Caco-2 (cell line): ENCODE data around the gene MYT1. TPM values are rescaled to one million over a fixed set of nuclear protein-coding genes. Genes with fewer than 3 reads are reported as not detected.

Experiments used
- BruUV-seq: library from RNA; stranded (reverse); fragments of 400-500 nt; replicated peaks from 2 replicates; lab custom pipeline; 2021; lab: Mats Ljungman, UMichigan
- CTCF ChIA-PET: fragments of 300-600 bp; sonication (Branson Sonifier 250); formaldehyde crosslinking; loops from one replicate; lab custom pipeline; 2022; ENCODE audit warnings: antibody characterized with exemption; lab: Charles Lee
- POLR2A ChIA-PET: fragments of 300-600 bp; sonication (Branson Sonifier 250); formaldehyde crosslinking; loops from one replicate; lab custom pipeline; 2022; ENCODE audit warnings: antibody characterized with exemption; lab: Charles Lee
- DNase-seq, 2 experiments: peaks; one replicate each; pipeline versions ENCODE4 v3.0.0 to v3.0.0-alpha.2; 2020 to 2022
- H3K27me3 ChIP-seq: replicated peaks from 2 replicates; pipeline ENCODE4 v1.6.0; 2011; ENCODE audit warnings: low read length; ENCODE audit not compliant: control insufficient read depth, insufficient read depth
- H3K36me3 ChIP-seq: 2 replicates; pipeline ENCODE4 v1.5.1; 2011; ENCODE audit warnings: low read length; ENCODE audit not compliant: control insufficient read depth, insufficient read depth
- H3K4me1 ChIP-seq: fragments of 250-450 bp; sonication (Bioruptor Pico); 2 replicates; pipeline ENCODE4 v1.5.1; 2020; ENCODE audit warnings: mild to moderate bottlenecking
- H3K4me3 ChIP-seq: 2 replicates; pipeline ENCODE4 v1.5.1; 2011; ENCODE audit warnings: low read depth, mild to moderate bottlenecking, control low read depth, low read length
- H3K9me3 ChIP-seq: fragments of 250-450 bp; sonication (Bioruptor Pico); 2 replicates; pipeline ENCODE4 v1.5.1; 2020; ENCODE audit warnings: mild to moderate bottlenecking, moderate library complexity
- H3K27ac Mint-ChIP-seq: one replicate; pipeline ENCODE4 v1.8.0; 2022; ENCODE audit warnings: mixed read lengths; ENCODE audit not compliant: unreplicated experiment
- H3K27me3 Mint-ChIP-seq: one replicate; pipeline ENCODE4 v1.8.0; 2022; ENCODE audit warnings: mixed read lengths; ENCODE audit not compliant: insufficient read depth, unreplicated experiment
- H3K36me3 Mint-ChIP-seq: one replicate; pipeline ENCODE4 v1.8.0; 2022; ENCODE audit warnings: mild to moderate bottlenecking, mixed read lengths; ENCODE audit not compliant: insufficient read depth, unreplicated experiment
- H3K4me1 Mint-ChIP-seq: one replicate; pipeline ENCODE4 v1.8.0; 2022; ENCODE audit warnings: low read depth, mixed read lengths; ENCODE audit not compliant: unreplicated experiment
- H3K4me3 Mint-ChIP-seq: one replicate; pipeline ENCODE4 v1.8.0; 2022; ENCODE audit warnings: mild to moderate bottlenecking, moderate library complexity, mixed read lengths; ENCODE audit not compliant: unreplicated experiment
- H3K9me3 Mint-ChIP-seq: one replicate; pipeline ENCODE4 v1.8.0; 2022; ENCODE audit warnings: mixed read lengths; ENCODE audit not compliant: unreplicated experiment
- intact Hi-C: fragments of 100-400 bp; cut with micrococcal nuclease; formaldehyde crosslinking; loops from one replicate; pipeline ENCODE4 v1.10.0; 2022; ENCODE audit not compliant: unreplicated experiment
- total RNA-seq: library from RNA; stranded (reverse); gene quantifications from 2 replicates; pipeline ENCODE4 v1.2.3, GENCODE V29; 2022
- TF ChIP-seq, protein P1 (sequence below), 2 experiments: fragments of 200-600 bp in 1 of 2; IDR thresholded peaks; 1 replicate in 1 of 2; 2 replicates in 1 of 2; pipeline versions ENCODE4 v1.5.1 to v1.8.0; 2011 to 2022; ENCODE audit warnings: antibody characterized with exemption in 1 of 2, control low read depth in 1 of 2, inconsistent platforms in 1 of 2, low read depth in 1 of 2, low read length in 1 of 2, mild to moderate bottlenecking in 1 of 2, moderate library complexity in 1 of 2; ENCODE audit not compliant: insufficient read depth in 1 of 2, severe bottlenecking in 1 of 2, unreplicated experiment in 1 of 2

The MYT1 gene
- total RNA-seq, 1 experiment from 2014 or later = 0.25 TPM

- BruUV-seq = no TSS peak
- intact Hi-C loops = loop anchor here (5.0 kb wide), 2 partner anchors 36 to 101 kb away; no protein-coding TSS in a partner anchor
- Histone ChIP-seq H3K27me3 (no peaks in the 10 kb centered on the region), H3K9me3 (no peaks in the 10 kb centered on the region), H3K4me1 (peaks cover 51% of the 10 kb centered on the region), H3K36me3 (no peaks in the 10 kb centered on the region), H3K4me3 (no peak overlapping the region)
- peak in 1 of 2 experiments; percentile 70 for DNase-seq
- peak overlapping the region; percentile 30 for H3K27ac Mint-ChIP-seq
- POLR2A ChIA-PET = no interaction called here
- H3K9me3 Mint-ChIP-seq = no peaks in the 10 kb centered on the region
- CTCF ChIA-PET = interaction anchor here (1.0 to 1.5 kb wide), 4 partner anchors 11 to 41 kb away, joined by 3 to 9 read pairs (median 4); partner anchors contain the start of gene PCMTD2
- H3K36me3 Mint-ChIP-seq = no peaks in the 10 kb centered on the region
- TF ChIP-seq, protein P1, sequence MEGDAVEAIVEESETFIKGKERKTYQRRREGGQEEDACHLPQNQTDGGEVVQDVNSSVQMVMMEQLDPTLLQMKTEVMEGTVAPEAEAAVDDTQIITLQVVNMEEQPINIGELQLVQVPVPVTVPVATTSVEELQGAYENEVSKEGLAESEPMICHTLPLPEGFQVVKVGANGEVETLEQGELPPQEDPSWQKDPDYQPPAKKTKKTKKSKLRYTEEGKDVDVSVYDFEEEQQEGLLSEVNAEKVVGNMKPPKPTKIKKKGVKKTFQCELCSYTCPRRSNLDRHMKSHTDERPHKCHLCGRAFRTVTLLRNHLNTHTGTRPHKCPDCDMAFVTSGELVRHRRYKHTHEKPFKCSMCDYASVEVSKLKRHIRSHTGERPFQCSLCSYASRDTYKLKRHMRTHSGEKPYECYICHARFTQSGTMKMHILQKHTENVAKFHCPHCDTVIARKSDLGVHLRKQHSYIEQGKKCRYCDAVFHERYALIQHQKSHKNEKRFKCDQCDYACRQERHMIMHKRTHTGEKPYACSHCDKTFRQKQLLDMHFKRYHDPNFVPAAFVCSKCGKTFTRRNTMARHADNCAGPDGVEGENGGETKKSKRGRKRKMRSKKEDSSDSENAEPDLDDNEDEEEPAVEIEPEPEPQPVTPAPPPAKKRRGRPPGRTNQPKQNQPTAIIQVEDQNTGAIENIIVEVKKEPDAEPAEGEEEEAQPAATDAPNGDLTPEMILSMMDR (IDR thresholded peaks at IDR 0.05; ENCODE audit: insufficient read depth in 1 of 2, low read depth in 1 of 2, low read length in 1 of 2, severe bottlenecking in 1 of 2, unreplicated experiment in 1 of 2) = peak; percentile 31 to 63
- H3K27me3 Mint-ChIP-seq = peaks cover 14% of the 10 kb centered on the region
- H3K4me3 Mint-ChIP-seq = no peak overlapping the region
- peaks cover 20% of the 10 kb centered on the region for H3K4me1 Mint-ChIP-seq
These were observed 59.3 kb downstream of the MYT1 start for GRCh38 chr20:64223526-64224067.

- peaks cover 8% of the 10 kb centered on the region for H3K27me3 Mint-ChIP-seq
- DNase-seq = no peak
- BruUV-seq = no TSS peak
- no peak overlapping the region for H3K4me3 Mint-ChIP-seq
- peak overlapping the region; percentile 30 for H3K27ac Mint-ChIP-seq
- intact Hi-C loops = loop anchor here (5.0 kb wide), 2 partner anchors 37 to 102 kb away; no protein-coding TSS in a partner anchor
- Histone ChIP-seq H3K9me3 (no peaks in the 10 kb centered on the region), H3K4me3 (no peak overlapping the region), H3K36me3 (no peaks in the 10 kb centered on the region), H3K27me3 (no peaks in the 10 kb centered on the region), H3K4me1 (peaks cover 47% of the 10 kb centered on the region)
- H3K36me3 Mint-ChIP-seq = no peaks in the 10 kb centered on the region
- no peaks in the 10 kb centered on the region for H3K9me3 Mint-ChIP-seq
- peaks cover 20% of the 10 kb centered on the region for H3K4me1 Mint-ChIP-seq
- ChIA-PET POLR2A (no interaction called here), CTCF (no interaction called here)
- TF ChIP-seq, protein P1 (IDR thresholded peaks at IDR 0.05; ENCODE audit: insufficient read depth in 1 of 2, low read depth in 1 of 2, low read length in 1 of 2, severe bottlenecking in 1 of 2, unreplicated experiment in 1 of 2) = no peak
These were observed 60.3 kb downstream of the MYT1 start for GRCh38 chr20:64224351-64225170.

DNA sequence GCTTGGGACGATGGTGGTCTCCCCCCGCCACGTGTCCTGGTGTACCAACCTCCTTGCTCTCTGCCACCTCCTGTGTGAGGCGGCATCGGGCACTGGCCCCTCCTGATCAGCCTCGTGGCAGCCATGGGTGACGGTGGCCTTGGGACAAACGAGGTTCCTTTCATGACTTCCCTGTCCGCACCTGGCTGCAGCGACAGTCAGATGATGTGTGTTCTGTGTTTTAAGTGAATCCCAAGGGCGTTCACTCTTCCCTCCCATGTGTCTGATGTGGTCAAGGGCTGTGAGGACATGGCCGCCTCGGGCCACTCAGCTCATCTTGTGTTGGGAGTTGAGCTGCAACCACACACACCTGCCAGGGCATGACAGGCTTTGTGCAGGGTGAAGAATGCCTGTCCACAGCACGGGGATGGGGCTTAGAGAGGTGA is 60.9 kb downstream of the MYT1 start:
- H3K4me1 Mint-ChIP-seq = peaks cover 20% of the 10 kb centered on the region
- intact Hi-C loops = no loop called here
- no peak for DNase-seq
- BruUV-seq = no TSS peak
- peaks cover 8% of the 10 kb centered on the region for H3K27me3 Mint-ChIP-seq
- H3K27ac Mint-ChIP-seq = no peak overlapping the region
- Histone ChIP-seq H3K36me3 (no peaks in the 10 kb centered on the region), H3K27me3 (no peaks in the 10 kb centered on the region), H3K9me3 (no peaks in the 10 kb centered on the region), H3K4me3 (no peak overlapping the region), H3K4me1 (peaks cover 46% of the 10 kb centered on the region)
- no peak overlapping the region for H3K4me3 Mint-ChIP-seq
- no peaks in the 10 kb centered on the region for H3K36me3 Mint-ChIP-seq
- H3K9me3 Mint-ChIP-seq = no peaks in the 10 kb centered on the region
- CTCF ChIA-PET = no interaction called here
- POLR2A ChIA-PET = no interaction called here
- TF ChIP-seq, protein P1 (IDR thresholded peaks at IDR 0.05; ENCODE audit: insufficient read depth in 1 of 2, low read depth in 1 of 2, low read length in 1 of 2, severe bottlenecking in 1 of 2, unreplicated experiment in 1 of 2) = no peak
